Measurements from ENCODE around the gene USP28.
"Not testable (repeated sequence)": the region's sequence is repeated elsewhere in the genome, so short reads cannot be mapped to it uniquely, and the experiment has no call there.

USP28 gene, protein sequence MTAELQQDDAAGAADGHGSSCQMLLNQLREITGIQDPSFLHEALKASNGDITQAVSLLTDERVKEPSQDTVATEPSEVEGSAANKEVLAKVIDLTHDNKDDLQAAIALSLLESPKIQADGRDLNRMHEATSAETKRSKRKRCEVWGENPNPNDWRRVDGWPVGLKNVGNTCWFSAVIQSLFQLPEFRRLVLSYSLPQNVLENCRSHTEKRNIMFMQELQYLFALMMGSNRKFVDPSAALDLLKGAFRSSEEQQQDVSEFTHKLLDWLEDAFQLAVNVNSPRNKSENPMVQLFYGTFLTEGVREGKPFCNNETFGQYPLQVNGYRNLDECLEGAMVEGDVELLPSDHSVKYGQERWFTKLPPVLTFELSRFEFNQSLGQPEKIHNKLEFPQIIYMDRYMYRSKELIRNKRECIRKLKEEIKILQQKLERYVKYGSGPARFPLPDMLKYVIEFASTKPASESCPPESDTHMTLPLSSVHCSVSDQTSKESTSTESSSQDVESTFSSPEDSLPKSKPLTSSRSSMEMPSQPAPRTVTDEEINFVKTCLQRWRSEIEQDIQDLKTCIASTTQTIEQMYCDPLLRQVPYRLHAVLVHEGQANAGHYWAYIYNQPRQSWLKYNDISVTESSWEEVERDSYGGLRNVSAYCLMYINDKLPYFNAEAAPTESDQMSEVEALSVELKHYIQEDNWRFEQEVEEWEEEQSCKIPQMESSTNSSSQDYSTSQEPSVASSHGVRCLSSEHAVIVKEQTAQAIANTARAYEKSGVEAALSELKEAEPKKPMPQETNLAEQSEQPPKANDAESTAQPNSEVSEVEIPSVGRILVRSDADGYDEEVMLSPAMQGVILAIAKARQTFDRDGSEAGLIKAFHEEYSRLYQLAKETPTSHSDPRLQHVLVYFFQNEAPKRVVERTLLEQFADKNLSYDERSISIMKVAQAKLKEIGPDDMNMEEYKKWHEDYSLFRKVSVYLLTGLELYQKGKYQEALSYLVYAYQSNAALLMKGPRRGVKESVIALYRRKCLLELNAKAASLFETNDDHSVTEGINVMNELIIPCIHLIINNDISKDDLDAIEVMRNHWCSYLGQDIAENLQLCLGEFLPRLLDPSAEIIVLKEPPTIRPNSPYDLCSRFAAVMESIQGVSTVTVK

DNA sequence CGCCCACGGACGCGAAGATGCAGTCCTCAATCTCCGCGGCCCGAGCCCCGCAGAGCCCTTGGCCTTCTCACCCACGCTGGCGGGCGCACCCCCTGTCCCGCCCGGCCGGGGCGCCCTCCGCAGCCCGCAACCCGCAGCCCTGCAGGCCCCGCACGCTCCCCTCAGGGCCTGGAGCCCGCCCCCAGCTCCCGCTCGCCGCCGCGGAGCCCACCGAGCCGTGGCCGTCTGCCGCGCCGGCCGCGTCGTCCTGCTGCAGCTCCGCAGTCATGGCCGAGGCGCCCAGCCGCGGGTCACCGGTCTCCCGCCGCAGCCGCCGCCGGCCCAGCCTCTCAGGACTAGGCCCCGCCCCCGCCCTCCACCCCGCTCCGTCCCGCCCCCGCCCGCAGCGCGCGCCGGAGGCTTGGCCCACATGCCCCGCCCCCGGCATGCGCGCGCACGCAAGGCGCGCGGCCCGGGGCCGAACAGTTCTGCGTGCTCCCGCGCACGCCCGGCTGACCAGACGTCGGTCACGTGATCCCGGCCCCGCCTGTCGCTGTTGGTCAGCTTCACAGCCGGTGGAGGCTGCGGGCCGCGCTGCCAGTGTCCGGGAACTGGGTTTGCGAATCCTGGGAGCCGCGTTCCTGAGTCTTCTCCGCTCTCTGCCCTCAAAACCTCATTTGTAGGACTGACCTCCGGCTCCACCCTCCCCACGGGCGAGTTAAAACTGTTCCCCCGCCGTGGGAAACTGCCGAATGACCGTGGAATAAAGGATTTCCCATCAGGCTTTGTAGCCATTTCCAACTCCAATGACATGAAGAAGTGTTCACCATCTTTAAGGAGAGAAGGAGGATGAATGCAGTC, at the start of gene USP28:
Gene USP28, minus strand, starts transcription at position 339 of the 840 bp plus-strand sequence. Its CDS starts 71 bp downstream, at position 268.
- DNase-seq, result peak; percentile 85 to 87

DNA sequence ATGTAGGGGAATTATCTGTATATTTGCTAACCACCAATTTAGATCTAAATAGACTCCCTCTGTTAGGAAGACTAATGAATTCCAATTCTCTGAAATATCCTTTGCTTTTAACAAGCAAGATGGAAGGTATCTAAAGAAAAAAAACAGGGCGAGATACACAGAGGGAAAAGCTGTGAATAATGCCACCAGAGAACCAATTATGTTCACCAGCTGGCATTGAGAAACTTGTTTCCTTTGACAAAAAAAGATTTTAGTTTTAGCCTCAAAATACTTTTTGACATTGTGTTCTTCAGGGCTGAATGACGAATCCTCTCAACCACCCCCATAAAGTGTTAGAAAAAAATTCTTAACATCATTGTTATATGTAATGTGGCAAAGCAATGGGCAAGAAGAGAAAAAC, 48.2 kb upstream of the USP28 start:
- DNase-seq, result no peak

DNA sequence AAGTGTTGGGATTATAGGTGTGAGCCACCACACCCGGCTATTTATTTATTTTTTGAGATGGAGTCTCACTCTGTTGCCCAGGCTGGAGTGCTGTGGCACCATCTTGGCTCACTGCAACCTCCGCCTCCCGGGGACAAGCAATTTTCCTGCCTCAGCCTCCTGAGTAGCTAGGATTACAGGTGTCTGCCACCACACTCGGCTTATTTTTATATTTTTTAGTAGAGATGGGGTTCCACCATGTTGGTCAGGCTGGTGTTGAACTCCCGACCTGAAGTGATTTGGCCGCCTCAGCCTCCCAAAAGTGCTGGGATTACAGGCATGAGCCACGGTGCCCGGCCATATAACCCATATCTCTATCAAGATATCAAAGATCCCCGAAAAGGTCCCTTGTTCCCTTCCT, 36.1 kb upstream of the USP28 start:
- DNase-seq, result not testable (repeated sequence)

DNA sequence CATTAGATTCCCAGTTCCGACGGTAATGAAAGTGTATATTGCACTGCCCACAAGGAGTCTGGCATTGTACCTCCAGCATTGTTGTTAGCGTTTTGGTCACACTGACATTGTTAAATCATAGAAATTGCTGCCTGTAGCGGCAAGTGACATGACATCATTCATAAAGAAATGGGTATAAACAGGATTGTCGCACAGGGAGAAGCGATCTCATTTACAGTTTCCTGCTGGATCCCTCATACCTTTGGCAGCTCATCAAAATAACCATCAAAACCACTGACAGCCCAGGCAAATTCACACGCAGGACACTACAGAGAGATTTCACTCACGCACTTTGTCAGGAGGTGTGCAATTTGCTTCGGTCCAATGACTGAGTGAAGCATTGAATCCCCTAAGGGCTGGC, 32.7 kb upstream of the USP28 start:
- no peak for DNase-seq

DNA sequence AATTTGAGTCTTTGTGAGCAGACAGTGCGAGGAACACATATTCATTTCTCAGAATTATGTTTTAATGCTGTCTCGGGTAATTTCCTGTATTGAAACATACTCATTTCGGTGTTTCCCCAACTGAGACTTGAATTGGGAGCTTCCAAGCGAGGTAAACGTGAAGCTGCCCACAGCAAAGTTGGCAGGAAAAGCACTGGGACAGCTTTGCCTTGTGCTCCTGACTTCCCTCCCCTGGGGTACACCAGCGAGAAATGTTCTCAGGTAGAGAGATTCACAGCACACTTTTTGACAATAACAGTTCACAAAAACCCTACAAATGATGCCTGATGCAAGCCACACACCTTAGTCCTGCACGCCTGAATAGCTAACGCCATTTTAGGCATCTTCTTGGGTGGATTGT, 32.3 kb upstream of the USP28 start:
- DNase-seq, result no peak

DNA sequence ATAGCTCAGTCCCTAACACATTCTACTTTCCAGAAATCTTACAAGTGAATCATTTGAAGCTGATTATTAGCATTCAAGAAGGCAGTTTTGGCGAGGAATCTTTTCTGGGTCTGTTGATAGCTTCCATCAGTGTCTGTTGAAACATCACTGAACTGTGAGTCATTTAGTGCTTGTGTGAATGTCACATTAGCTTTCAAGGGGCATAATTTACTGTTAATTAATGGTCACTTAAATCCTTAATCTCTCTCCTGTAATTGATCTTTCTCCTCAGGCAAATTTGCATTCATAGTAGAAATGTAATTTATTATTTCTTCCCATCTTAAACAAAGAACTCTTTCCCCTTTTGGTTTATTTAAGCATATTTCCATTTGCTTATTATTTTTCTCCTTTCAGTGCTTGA, 31.8 kb upstream of the USP28 start:
- DNase-seq, result no peak

DNA sequence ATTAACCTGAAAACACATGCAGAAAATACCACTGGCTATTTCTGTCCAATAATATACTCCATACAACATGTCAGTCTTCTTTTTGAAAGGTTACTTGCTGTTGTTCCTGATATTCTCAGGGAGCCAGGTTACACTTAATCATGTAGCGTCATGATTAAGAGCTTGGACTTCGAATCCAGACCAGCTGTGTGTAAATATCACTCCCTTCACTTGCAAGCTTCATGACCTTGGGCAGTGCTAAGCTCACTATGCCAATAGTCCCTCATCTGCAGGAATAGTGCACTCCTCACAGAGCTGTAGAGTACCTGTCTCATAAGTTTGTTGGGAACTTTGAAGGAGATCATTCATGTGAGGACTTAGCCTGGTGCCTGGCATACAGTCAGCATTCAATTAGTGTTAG, 31.1 kb upstream of the USP28 start:
- no peak for DNase-seq

DNA sequence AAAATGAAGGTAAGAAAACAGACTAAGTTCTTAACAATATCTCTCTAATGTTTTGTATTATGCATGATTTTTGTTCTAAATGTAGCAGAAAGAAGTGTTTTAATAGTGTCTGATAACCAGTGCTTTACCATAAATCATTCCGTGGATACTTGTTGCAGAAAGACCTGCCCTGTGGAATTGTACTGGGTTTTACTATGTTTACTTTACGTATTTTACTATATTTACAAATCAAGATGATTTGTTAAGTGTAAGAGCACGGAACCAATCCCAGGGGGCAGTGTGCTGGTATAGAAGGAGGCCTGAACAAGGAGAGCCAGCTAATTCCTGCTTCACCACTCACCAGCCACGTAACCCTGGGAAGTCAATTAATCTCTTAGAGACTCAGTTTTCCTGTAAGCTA, 30.7 kb upstream of the USP28 start:
- no peak for DNase-seq

DNA sequence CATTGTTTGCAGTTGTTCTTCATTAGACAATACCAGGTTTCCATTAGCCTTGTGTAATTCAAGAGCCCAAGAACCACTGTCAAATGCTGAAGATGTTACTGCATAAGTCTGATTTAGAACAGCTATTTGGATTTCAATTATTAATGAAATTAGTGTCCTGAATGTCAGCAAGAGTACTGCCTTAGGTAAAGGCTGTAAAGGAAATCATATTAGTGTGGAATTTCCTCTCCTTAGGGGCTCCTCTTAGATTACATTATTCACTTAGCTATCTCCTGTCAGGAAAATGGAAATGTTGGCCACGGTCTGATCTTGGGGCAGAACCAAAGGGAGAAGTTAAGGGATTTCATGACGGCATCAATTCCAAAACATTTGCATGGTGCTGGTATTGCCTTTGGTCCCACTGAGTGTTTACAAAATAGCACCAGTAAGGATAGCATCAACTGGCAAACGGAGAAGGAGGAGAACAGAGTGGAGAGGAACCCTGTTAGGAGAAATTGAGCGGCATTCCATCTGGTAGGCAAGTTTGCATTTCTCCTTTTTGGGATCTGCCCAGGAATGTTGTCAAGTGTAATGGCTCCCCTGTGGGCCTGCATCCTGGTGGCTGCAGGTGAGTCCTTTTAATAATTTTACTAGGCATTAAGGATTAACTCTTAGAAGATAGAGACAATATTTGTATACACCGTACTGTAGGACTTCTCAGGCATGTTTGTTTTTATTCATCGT, 29.2 kb upstream of the USP28 start, which contains the start of gene HTR3B:
Gene HTR3B, plus strand, starts transcription at position 418 of the 723 bp plus-strand sequence. Its CDS starts 138 bp downstream, at position 556.
- DNase-seq, result no peak

DNA sequence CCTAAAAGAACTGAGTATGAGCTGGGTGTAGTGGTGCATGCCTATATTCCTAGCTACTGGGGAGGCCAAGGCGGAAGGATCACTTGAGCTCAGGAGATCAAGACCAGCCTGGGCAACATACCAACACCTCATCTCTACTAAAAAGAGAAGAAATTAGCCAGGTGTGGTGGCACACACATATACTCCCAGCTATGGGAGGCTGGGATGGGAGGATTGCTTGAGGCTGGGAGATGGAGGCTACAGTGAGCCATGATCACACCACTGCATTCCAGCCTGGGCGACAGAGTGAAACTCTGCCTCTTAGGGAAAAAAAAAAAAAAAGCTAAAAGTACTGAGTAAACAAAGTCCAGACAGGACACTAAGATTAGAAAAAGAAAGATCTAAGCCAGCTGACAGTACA, 25.8 kb upstream of the USP28 start:
- DNase-seq, result no peak

DNA sequence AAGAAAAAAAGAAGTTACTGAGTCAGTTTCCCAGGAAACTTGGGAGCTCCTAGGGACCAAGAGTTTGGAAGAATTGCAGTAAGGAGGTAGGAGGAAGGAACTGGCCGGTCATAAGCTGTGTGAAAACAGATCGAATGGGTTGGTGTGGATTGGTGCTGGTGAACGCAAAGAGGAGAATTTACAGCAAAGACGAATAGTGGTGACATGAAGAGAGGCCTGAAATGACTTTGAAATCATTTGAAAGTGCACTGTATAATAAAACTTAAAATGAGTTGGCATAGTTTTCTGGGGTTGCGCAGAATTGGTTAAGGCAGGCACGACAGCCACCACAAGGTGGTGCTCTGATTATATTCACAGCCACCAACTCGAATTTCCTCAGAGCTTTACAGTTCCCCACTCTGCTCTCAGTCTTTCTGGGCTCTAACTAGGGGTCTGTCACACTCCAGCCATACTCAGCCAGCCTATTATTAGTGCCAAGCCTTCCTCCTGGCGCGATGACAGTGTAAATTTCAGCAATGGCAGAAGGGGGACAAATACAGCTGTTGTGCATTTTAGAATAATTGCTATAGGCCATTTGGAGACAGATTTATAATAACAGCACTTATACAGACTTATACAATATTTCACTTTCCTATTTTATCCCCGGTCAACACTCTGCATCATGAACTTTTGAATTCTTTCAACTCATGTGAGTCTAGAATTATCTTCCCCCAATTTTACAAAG, 20.9 kb upstream of the USP28 start:
- DNase-seq, result peak; percentile 12 to 28

DNA sequence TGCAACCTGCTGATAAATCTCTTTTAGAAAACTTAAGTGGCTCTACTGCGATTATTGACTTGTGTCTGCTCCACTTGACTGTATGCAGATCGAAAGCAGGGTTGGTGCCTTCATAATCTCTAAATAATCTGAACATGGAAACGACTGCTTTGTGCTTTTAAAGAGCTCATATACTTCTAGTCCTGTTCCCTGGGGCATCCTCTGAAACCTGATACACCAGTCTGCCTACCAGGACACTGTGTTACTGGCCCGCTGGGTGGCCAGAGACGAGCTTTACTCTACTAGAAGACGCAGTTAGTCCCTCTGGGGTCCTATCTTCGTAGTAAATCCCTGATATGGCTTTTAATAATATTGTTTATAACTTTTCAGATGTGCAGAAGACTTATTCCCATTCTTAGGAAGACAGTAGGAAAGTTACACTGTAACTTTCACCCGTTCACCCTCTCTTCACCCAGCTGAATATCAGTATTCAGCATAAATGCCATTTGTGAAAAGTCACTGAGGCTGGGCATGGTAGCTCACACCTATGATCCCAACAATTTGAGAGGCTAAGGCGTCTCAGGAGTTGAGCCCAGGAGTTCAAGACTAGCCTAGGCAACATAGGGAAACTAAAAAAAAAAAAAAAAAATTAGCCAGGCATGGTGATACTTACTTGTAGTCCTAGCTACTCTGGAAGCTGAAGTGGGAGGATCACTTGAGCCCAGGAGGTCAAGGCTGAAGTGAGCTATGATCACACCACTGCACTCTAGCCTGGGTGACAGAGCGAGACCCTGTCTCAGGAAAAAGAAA, 20.2 kb upstream of the USP28 start:
- no peak for DNase-seq

DNA sequence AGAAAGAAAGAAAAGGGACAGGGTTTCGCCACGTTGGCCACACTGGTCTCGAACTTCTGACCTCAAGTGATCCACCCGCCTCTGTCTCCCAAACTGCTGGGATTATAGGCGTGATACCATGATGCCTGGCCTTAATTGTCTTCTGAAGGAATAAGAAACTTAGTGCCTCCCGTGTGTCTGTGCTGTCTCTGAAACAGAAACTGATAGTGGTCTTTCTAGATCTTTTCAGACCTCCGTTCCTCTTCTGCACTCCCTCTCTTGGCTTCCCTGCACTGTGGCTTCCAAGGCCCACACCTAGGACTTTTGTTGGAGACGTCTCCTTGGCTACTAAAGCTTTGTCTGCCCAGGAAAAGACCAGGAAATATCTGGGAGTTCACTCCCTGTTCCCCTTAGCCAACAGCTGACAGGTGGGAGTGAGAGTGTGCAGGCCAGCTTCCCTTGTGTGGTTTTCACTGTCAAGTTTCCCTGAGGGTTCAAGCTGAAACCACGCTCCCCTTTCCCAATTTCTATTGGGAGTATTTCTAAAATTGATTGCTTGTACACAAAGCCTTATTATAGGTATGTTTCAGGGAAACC, 19.1 kb upstream of the USP28 start:
- DNase-seq, result no peak

DNA sequence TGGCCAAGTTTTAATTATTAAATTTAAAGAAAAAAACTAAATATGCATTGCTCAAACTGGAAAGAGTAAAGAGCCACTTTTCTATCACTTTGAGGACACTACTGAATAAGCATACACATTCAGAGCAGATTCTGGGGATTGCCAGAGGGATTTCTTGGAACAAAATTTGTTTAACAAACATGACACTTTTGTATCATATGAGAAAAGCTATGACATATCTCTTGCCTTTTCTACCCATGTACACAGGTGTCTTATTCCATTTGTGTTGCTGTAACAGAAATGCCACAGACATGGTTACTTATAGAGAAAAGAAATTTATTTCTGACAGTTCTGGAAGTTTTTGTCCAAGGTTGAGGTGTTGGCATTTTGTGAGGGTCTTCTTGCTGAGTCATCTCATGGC, 13.5 kb upstream of the USP28 start:
- DNase-seq, result no peak

DNA sequence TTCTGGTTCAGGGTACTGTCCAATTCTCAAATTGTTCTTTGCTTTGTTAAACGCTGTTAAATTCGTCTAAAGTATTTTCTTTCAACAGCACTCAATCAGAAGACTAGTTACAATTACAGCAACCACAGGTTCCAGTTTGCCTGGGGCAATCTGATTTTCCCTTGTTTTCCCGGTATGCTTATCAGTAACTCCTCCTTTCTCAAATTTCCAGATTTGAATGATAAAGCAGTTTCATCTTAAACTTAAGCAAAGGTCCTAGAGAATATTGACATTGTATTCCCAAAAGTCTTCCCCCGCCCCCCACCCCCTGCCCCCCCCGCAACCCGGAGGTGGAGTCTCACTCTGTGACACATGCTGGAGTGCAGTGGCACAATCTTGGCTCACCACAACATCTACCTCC, 10.5 kb upstream of the USP28 start:
- no peak for DNase-seq

DNA sequence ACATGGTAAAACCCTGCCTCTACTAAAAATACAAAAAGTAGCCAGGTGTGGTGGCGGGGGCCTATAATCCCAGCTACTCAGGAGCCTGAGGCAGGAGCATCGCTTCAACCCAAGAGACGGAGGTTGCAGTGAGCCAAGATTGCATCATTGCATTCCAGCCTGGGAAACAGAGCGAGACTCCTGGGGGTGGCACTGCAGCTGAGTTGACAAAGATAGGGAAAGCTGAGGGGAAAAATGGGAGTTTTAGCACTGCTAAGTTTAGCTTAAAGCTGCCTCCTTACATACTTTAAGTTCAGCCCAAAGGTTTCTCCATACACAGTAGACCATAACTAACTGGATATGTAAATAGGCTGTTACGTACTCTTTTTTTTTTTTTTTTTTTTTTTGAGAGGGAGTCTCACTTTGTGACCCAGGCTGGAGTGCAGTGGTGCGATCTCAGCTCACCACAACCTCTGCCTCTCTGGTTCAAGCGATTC, 9.0 kb upstream of the USP28 start:
- DNase-seq, result no peak

DNA sequence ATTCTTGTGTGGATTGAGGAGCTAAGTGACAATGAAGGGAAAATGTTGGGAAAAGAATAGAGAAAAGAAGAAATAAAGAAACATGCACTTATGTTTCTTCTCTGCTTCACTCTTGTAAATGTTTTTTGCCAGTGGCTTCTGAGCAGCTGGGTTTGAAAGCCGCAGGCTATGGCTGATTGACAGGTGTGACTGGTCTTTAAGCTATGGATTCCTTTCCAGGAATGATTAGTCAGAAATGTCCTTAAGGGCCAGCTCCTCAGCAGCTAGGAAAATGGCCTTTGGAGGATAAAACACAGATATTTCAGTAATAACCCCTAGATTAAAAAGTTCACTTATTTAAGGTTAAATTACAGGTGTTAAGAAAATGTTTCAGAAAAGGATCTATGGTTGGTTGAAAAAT, 6.5 kb upstream of the USP28 start:
- no peak for DNase-seq

DNA sequence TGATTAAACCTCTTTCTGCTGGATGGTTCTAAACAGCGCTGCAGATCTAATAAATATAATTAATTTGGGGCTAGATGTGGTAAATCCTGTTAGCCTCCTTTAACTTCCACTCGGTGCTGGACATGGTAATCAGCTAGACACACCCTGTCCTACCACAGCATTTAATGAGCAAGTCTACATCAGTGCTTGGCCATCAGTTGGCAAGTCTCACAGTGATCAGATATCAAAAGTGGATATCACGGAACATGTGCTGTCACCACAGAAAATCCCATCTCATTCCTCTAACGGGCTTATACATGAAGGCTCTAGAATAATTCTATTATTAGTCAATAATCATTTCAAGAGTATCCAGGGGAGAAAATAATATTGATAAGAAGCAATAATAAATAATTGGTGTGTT, 5.6 kb upstream of the USP28 start:
- DNase-seq, result no peak

DNA sequence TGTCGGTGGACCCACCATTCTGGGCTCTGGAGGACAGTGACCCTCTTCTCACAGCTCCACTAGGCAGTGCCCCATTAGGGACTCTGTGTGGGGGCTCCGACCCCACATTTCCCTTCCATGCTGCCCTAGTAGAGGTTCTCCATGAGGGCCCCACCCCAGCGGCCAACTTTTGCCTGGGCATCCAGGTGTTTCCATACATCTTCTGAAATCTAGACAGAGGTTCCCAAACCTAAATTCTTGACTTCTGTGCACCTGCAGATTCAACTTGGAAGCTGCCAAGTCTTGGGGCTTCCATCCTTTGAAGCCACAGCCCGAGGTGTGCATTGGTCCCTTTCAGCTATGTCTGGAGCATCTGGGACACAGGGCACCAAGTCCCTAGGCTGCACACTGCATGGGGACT, 4.1 kb upstream of the USP28 start:
- DNase-seq, result not testable (repeated sequence)

DNA sequence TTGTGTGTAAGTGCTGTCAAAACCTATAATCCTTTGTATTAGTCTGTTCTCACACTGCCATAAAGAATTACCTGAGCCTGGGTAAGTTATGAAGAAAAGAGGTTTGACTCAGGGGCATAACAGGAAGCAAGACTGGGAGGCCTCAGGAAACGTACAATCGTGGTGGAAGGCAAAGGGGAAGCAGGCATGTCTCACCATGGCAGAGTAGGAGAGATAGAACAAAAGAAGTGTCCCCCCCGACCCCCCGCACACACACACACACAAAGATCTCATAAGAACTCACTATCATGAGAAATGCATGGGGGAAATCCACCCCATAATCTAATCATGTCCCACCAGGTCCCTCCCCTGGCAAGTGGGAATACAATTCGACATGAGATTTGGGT, 2.3 kb upstream of the USP28 start:
- DNase-seq, result no peak

All from activated CD4-positive, alpha-beta T cell treated with anti-CD3 and anti-CD28 coated beads, Interleukin-2, amount 50 U/mL, for 48 hours (primary cell).